Breast epithelium (tissue), 4 donors: ENCODE measurements around the gene IFIT1B. TPM values are rescaled to one million over a fixed set of nuclear protein-coding genes. Genes with fewer than 3 reads are reported as not detected.

Experiments
- DNase-seq, 2 donors: peaks; one replicate each; pipeline ENCODE4 v3.0.0-alpha.2; 2019; ENCODE audit warnings: low spot score in 2 of 2
- H3K27ac ChIP-seq, 2 donors: fragments of 200-600 bp; sonication (generic) in 1 of 2; one replicate each; pipeline ENCODE4 v1.5.1; 2016 to 2019; ENCODE audit warnings: mild to moderate bottlenecking in 1 of 2
- H3K27me3 ChIP-seq, 2 donors: fragments of 200-600 bp; sonication (generic) in 1 of 2; one replicate each; pipeline versions ENCODE4 v1.5.1 to v1.6.0; 2017 to 2019; ENCODE audit warnings: control low read depth in 1 of 2, mild to moderate bottlenecking in 1 of 2
- H3K36me3 ChIP-seq: fragments of 200-600 bp; one replicate; pipeline ENCODE4 v1.5.1; 2019
- H3K4me1 ChIP-seq, 2 donors: fragments of 200-600 bp; sonication (generic); one replicate each; pipeline ENCODE4 v1.5.1; 2016 to 2019; ENCODE audit warnings: control low read depth in 1 of 2
- H3K4me3 ChIP-seq, 3 donors: fragments of 200-600 bp; sonication (generic); 1 replicate in 2 of 3; 2 replicates in 1 of 3; pipeline ENCODE4 v1.5.1; 2016 to 2019; ENCODE audit warnings: mild to moderate bottlenecking in 3 of 3, moderate library complexity in 2 of 3
- H3K9me3 ChIP-seq, 2 donors: fragments of 200-600 bp; sonication (generic) in 1 of 2; one replicate each; pipeline ENCODE4 v1.5.1; 2016 to 2019; ENCODE audit warnings: control low read depth in 1 of 2
- CTCF ChIP-seq, 3 donors: fragments of 450-650 bp; IDR thresholded peaks; one replicate each; pipeline ENCODE4 v1.5.1; 2016 to 2017; ENCODE audit warnings: antibody characterized with exemption in 3 of 3, mild to moderate bottlenecking in 3 of 3, moderate library complexity in 3 of 3
- POLR2A ChIP-seq: fragments of 450-650 bp; IDR thresholded peaks from one replicate; pipeline ENCODE4 v1.6.1; 2016; ENCODE audit warnings: antibody characterized with exemption, mild to moderate bottlenecking, moderate library complexity
- POLR2AphosphoS5 ChIP-seq, 3 donors: sonication (generic); formaldehyde crosslinking; IDR thresholded peaks; one replicate each; pipeline ENCODE4 v1.6.1; 2017; ENCODE audit warnings: antibody characterized with exemption in 3 of 3
- intact Hi-C: fragments of 100-400 bp; cut with DNase I; formaldehyde crosslinking; loops from one replicate; pipeline ENCODE4 v1.15.1; 2023; ENCODE audit warnings: low total_unique reads
- total RNA-seq, 3 donors: library from RNA; depleted of rRNA; stranded (reverse); fragments of >200 nt; gene quantifications; one replicate each; pipeline ENCODE4 v1.1.0, GENCODE V29; 2016

The IFIT1B gene
- total RNA-seq, 3 donors from 2014 or later = not detected

- Histone ChIP-seq H3K36me3 (no peaks in the 10 kb centered on the region), H3K4me1 (no peaks in the 10 kb centered on the region), H3K27ac (peak overlapping the region in 1 of 2 donors; percentile 96), H3K9me3 (no peaks in the 10 kb centered on the region), H3K27me3 (no peaks in the 10 kb centered on the region), H3K4me3 (no peak overlapping the region)
- TF ChIP-seq POLR2AphosphoS5 (IDR thresholded peaks at IDR 0.05) (no peak), CTCF (IDR thresholded peaks at IDR 0.05) (no peak)
- intact Hi-C loops = no loop called here
- no peak for DNase-seq
Observed at GRCh38 chr10:89416465-89416864, 38.6 kb downstream of the IFIT1B start.

- Histone ChIP-seq H3K4me1 (no peaks in the 10 kb centered on the region), H3K27me3 (no peaks in the 10 kb centered on the region), H3K9me3 (no peaks in the 10 kb centered on the region), H3K36me3 (no peaks in the 10 kb centered on the region), H3K27ac (no peak overlapping the region), H3K4me3 (no peak overlapping the region)
- no peak for DNase-seq
- intact Hi-C loops = no loop called here
- TF ChIP-seq POLR2AphosphoS5 (IDR thresholded peaks at IDR 0.05) (no peak), CTCF (IDR thresholded peaks at IDR 0.05) (no peak), POLR2A (no peak)
Observed at GRCh38 chr10:89419548-89419947, 41.7 kb downstream of the IFIT1B start.

- Histone ChIP-seq H3K9me3 (no peaks in the 10 kb centered on the region), H3K4me1 (no peaks in the 10 kb centered on the region), H3K27ac (no peak overlapping the region), H3K36me3 (no peaks in the 10 kb centered on the region), H3K27me3 (no peaks in the 10 kb centered on the region), H3K4me3 (no peak overlapping the region)
- DNase-seq = no peak
- no peak for TF ChIP-seq POLR2A
- TF ChIP-seq CTCF (IDR thresholded peaks at IDR 0.05) = no peak
- TF ChIP-seq POLR2AphosphoS5 (IDR thresholded peaks at IDR 0.05) = no peak
- intact Hi-C loops = no loop called here
Observed at GRCh38 chr10:89421018-89421476, 43.2 kb downstream of the IFIT1B start.

- H3K36me3 ChIP-seq = no peaks in the 10 kb centered on the region
- no peak overlapping the region for H3K4me3 ChIP-seq
- TF ChIP-seq POLR2A (no peak), POLR2AphosphoS5 (IDR thresholded peaks at IDR 0.05) (no peak), CTCF (IDR thresholded peaks at IDR 0.05) (no peak)
- H3K27ac ChIP-seq = no peak overlapping the region
- H3K4me1 ChIP-seq = no peaks in the 10 kb centered on the region
- no peaks in the 10 kb centered on the region for H3K27me3 ChIP-seq
- no peaks in the 10 kb centered on the region for H3K9me3 ChIP-seq
- DNase-seq = no peak
- intact Hi-C loops = loop anchor here (5.0 kb wide), 1 partner anchor 127 kb away; no protein-coding TSS in a partner anchor
Observed at GRCh38 chr10:89425000-89425399, 47.1 kb downstream of the IFIT1B start.

- H3K4me3 ChIP-seq = no peak overlapping the region
- H3K27me3 ChIP-seq = no peaks in the 10 kb centered on the region
- intact Hi-C loops = loop anchor here (2.0 to 5.0 kb wide), 2 partner anchors 20 to 126 kb away; no protein-coding TSS in a partner anchor
- H3K4me1 ChIP-seq = no peaks in the 10 kb centered on the region
- TF ChIP-seq POLR2A = no peak
- peak; percentile 62 to 82 (median 81) for TF ChIP-seq CTCF (IDR thresholded peaks at IDR 0.05)
- TF ChIP-seq POLR2AphosphoS5 (IDR thresholded peaks at IDR 0.05) = no peak
- no peaks in the 10 kb centered on the region for H3K9me3 ChIP-seq
- no peaks in the 10 kb centered on the region for H3K36me3 ChIP-seq
- no peak for DNase-seq
- H3K27ac ChIP-seq = no peak overlapping the region
Observed at GRCh38 chr10:89426230-89426868, 48.5 kb downstream of the IFIT1B start.
